Measurements from ENCODE around the gene ADORA2B. TPM values are rescaled to one million over a fixed set of nuclear protein-coding genes. Genes with fewer than 3 reads are reported as not detected.

Gene ADORA2B
- total RNA-seq, 2 donors from 2014 or later = 1.3 to 14.6 TPM

GRCh38 chr17:16001226-16001897 lies 56.4 kb downstream of the ADORA2B start:
- no peak overlapping the region for H3K27ac ChIP-seq
- no peak for DNase-seq (ENCODE audit: low spot score)
- H3K27me3 ChIP-seq (replicated peaks; ENCODE audit: insufficient read depth) = no peaks in the 10 kb centered on the region
- no peaks in the 10 kb centered on the region for H3K9me3 ChIP-seq
- intact Hi-C loops (cut with DNase I) = loop anchor here (5.0 kb wide), 1 partner anchor 216 kb away; the partner anchor contains the start of genes NCOR1 and PIGL
- H3K4me1 ChIP-seq (replicated peaks) = peaks cover 7% of the 10 kb centered on the region
- no peak overlapping the region for H3K4me3 ChIP-seq
- H3K36me3 ChIP-seq = peaks cover 0 to 26% of the 10 kb centered on the region in 2 donors
- TF ChIP-seq POLR2AphosphoS5 (IDR thresholded peaks at IDR 0.05) (no peak), CTCF (IDR thresholded peaks at IDR 0.05) (no peak), POLR2A (IDR thresholded peaks at IDR 0.05) (no peak)

GRCh38 chr17:16002708-16003260 lies 57.9 kb downstream of the ADORA2B start:
- no peak for DNase-seq (ENCODE audit: low spot score)
- H3K27ac ChIP-seq = no peak overlapping the region
- H3K4me3 ChIP-seq = no peak overlapping the region
- H3K27me3 ChIP-seq (replicated peaks; ENCODE audit: insufficient read depth) = no peaks in the 10 kb centered on the region
- peaks cover 0 to 26% of the 10 kb centered on the region in 2 donors for H3K36me3 ChIP-seq
- TF ChIP-seq CTCF (IDR thresholded peaks at IDR 0.05) (no peak), POLR2A (IDR thresholded peaks at IDR 0.05) (no peak), POLR2AphosphoS5 (IDR thresholded peaks at IDR 0.05) (no peak)
- H3K9me3 ChIP-seq = no peaks in the 10 kb centered on the region
- intact Hi-C loops (cut with DNase I) = loop anchor here (5.0 kb wide), 1 partner anchor 215 kb away; the partner anchor contains the start of genes NCOR1 and PIGL
- H3K4me1 ChIP-seq (replicated peaks) = peaks cover 7% of the 10 kb centered on the region
- 91% methylated on average over 2 of the region's 2 CpGs for WGBS

- no peak overlapping the region for H3K27ac ChIP-seq
- H3K36me3 ChIP-seq = peaks cover 0 to 26% of the 10 kb centered on the region in 2 donors
- intact Hi-C loops (cut with DNase I) = loop anchor here (5.0 kb wide), 1 partner anchor 213 kb away; the partner anchor contains the start of genes NCOR1 and PIGL
These were observed 58.9 kb downstream of the ADORA2B start for GRCh38 chr17:16003841-16004240.

GRCh38 chr17:16005636-16006035 lies 60.7 kb downstream of the ADORA2B start:
- Histone ChIP-seq H3K27me3 (replicated peaks; ENCODE audit: insufficient read depth) (no peaks in the 10 kb centered on the region), H3K36me3 (peaks cover 0 to 26% of the 10 kb centered on the region in 2 donors), H3K4me3 (no peak overlapping the region), H3K4me1 (replicated peaks) (peaks cover 6% of the 10 kb centered on the region), H3K27ac (no peak overlapping the region), H3K9me3 (no peaks in the 10 kb centered on the region)
- TF ChIP-seq POLR2AphosphoS5 (IDR thresholded peaks at IDR 0.05) = no peak
- TF ChIP-seq CTCF (IDR thresholded peaks at IDR 0.05) = no peak
- no peak for TF ChIP-seq POLR2A (IDR thresholded peaks at IDR 0.05)
- 100% methylated on average over 1 of the region's 1 CpG for WGBS
- no peak for DNase-seq (ENCODE audit: low spot score)
- intact Hi-C loops (cut with DNase I) = no loop called here

More at GRCh38 chr17:16003841-16004240, 58.9 kb downstream of the ADORA2B start:
- Histone ChIP-seq H3K27me3 (replicated peaks; ENCODE audit: insufficient read depth) (no peaks in the 10 kb centered on the region), H3K4me1 (replicated peaks) (peaks cover 7% of the 10 kb centered on the region), H3K9me3 (no peaks in the 10 kb centered on the region), H3K4me3 (no peak overlapping the region)
- 72% methylated on average over 1 of the region's 1 CpG for WGBS
- DNase-seq (ENCODE audit: low spot score) = no peak
- TF ChIP-seq POLR2AphosphoS5 (IDR thresholded peaks at IDR 0.05) (no peak), CTCF (IDR thresholded peaks at IDR 0.05) (no peak), POLR2A (IDR thresholded peaks at IDR 0.05) (no peak)

Measured in prostate gland (tissue), 2 donors.